Bronchial epithelial cell (primary cell): ENCODE results near the gene DMRT1. TPM values are rescaled to one million over a fixed set of nuclear protein-coding genes. Genes with fewer than 3 reads are reported as not detected.

Source experiments
- DNase-seq: peaks from one replicate; pipeline ENCODE4 v3.0.0-alpha.2; 2010; ENCODE audit warnings: low read depth
- FAIRE-seq: peaks from 2 replicates; lab custom pipeline; 2011; peaks lifted over from hg19 to GRCh38; lab: Jason Lieb, UNC
- H3K27me3 ChIP-seq: 2 replicates; pipeline ENCODE4 v1.5.1; 2011; ENCODE audit warnings: low read length; ENCODE audit not compliant: control insufficient read depth, insufficient read depth
- H3K36me3 ChIP-seq: 2 replicates; pipeline ENCODE4 v1.5.1; 2011; ENCODE audit warnings: low read length; ENCODE audit not compliant: control insufficient read depth, insufficient read depth
- H3K4me3 ChIP-seq: 2 replicates; pipeline ENCODE4 v1.5.1; 2011; ENCODE audit warnings: mild to moderate bottlenecking, low read depth, low read length, control low read depth
- total RNA-seq: library from RNA; depleted of rRNA; stranded (reverse); fragments of >200 nt; gene quantifications from 2 replicates; pipeline ENCODE4 v1.2.1, GENCODE V29; 2014
- TF ChIP-seq, protein P1 (sequence below): IDR thresholded peaks from 2 replicates; pipeline ENCODE4 v1.5.1; 2011; ENCODE audit warnings: mild to moderate bottlenecking, moderate library complexity, low read length, control low read depth, inconsistent platforms; ENCODE audit not compliant: insufficient read depth, severe bottlenecking

The DMRT1 gene
- total RNA-seq, 1 donor from 2014 or later, result not detected

DNA sequence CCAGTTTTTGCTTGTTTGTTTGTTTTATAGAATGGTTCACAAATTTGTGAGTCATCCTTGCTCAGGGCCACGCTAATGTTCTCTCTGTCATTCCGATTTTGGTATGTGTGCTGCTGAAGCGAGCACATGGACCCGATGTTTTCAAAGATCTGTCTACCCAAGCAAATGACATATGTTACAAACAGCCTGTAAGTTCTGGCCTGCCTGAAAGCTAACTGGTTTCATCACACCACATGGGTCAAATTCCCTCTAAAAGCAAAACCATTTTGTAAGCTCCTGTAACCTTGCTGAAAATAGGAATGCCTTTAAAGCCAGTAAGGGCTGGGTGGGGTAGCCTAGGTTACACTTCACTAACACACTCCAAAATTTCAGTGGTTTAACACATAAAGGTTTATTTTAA is 160.3 kb downstream of the DMRT1 start:
- FAIRE-seq (no peak), DNase-seq (peak; percentile 48)
- TF ChIP-seq, protein P1, sequence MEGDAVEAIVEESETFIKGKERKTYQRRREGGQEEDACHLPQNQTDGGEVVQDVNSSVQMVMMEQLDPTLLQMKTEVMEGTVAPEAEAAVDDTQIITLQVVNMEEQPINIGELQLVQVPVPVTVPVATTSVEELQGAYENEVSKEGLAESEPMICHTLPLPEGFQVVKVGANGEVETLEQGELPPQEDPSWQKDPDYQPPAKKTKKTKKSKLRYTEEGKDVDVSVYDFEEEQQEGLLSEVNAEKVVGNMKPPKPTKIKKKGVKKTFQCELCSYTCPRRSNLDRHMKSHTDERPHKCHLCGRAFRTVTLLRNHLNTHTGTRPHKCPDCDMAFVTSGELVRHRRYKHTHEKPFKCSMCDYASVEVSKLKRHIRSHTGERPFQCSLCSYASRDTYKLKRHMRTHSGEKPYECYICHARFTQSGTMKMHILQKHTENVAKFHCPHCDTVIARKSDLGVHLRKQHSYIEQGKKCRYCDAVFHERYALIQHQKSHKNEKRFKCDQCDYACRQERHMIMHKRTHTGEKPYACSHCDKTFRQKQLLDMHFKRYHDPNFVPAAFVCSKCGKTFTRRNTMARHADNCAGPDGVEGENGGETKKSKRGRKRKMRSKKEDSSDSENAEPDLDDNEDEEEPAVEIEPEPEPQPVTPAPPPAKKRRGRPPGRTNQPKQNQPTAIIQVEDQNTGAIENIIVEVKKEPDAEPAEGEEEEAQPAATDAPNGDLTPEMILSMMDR, result no peak
- Histone ChIP-seq H3K27me3 (no peaks in the 10 kb centered on the region), H3K4me3 (no peak overlapping the region), H3K36me3 (no peaks in the 10 kb centered on the region)

DNA sequence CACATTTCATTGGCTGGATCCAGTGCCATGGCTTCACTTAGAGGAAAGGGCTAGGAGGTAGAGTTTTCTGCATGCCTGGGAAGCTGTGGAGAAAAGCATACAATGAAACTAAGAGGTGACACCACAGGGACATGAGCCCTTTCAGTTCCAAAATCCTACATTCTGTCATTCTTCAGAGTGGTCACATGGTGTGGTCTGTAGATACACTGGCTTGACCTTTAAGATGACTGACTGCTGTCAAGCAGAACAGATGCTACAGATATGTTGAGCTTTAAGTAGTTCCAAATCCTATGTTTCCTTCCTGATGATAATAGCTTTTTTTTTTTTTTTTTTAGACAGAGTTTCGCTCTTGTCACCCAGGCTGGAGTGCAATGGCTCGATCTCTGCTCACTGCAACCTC is 161.2 kb downstream of the DMRT1 start:
- Histone ChIP-seq H3K36me3 (no peaks in the 10 kb centered on the region), H3K27me3 (no peaks in the 10 kb centered on the region), H3K4me3 (no peak overlapping the region)
- TF ChIP-seq, protein P1, result no peak
- no peak for FAIRE-seq
- no peak for DNase-seq

DNA sequence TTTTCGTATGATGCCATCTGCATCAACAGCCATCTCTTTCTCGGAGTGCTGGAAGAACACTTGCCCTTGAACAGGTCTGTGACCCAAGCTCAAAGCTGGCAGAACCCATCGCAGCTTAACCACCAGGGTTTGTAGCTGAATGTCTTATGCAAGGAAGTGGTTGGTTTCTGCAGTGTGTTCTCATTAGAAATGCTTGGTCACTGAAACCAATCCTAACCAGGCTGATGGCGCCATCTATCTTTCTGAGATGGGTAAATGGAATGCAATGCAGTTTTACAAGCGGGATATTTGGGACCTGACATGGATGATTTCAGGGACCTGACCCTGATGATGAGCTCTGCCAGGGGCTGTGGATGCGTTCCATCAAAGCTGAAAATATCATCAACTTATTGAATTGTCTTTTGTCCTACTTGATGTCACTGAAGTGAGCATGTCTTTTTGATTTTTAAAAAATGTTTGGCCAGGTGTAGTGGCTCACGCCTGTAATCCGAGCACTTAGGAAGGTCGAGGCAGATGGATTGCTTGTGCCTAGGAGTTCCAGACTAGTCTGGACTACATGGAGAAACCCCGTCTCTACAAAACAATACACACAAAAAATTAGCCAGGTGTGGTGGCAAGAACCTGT is 163.7 kb downstream of the DMRT1 start:
- DNase-seq (peak; percentile 69), FAIRE-seq (peak; percentile 18)
- TF ChIP-seq, protein P1, result peak; percentile 73
- Histone ChIP-seq H3K4me3 (no peak overlapping the region), H3K27me3 (no peaks in the 10 kb centered on the region), H3K36me3 (no peaks in the 10 kb centered on the region)

DNA sequence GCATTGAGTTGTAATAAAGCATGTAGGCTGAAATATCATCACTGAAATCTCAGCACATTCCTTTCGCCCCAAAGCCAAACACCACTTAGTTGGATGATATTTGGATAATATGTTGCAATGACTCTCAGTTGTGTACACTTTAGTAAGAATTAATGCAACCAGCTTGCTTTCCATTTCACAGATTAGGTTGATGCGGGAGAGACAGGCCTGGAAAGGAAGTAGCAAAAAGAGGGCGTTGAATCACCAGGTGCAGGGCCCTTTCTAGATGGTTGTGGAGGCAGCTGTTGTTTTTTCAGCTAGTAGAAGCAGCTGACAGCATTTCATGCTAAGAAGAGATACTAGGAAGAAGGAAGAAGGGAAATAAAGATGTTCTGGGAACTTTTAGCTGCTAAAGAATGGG is 165.8 kb downstream of the DMRT1 start:
- no peaks in the 10 kb centered on the region for H3K27me3 ChIP-seq
- FAIRE-seq, result no peak
- no peak for DNase-seq
- no peak overlapping the region for H3K4me3 ChIP-seq
- TF ChIP-seq, protein P1, result no peak
- no peaks in the 10 kb centered on the region for H3K36me3 ChIP-seq

- TF ChIP-seq, protein P1, result no peak
- FAIRE-seq (no peak), DNase-seq (peak; percentile 69)
These were observed 166.7 kb downstream of the DMRT1 start for GRCh38 chr9:1008216-1008615.

DNA sequence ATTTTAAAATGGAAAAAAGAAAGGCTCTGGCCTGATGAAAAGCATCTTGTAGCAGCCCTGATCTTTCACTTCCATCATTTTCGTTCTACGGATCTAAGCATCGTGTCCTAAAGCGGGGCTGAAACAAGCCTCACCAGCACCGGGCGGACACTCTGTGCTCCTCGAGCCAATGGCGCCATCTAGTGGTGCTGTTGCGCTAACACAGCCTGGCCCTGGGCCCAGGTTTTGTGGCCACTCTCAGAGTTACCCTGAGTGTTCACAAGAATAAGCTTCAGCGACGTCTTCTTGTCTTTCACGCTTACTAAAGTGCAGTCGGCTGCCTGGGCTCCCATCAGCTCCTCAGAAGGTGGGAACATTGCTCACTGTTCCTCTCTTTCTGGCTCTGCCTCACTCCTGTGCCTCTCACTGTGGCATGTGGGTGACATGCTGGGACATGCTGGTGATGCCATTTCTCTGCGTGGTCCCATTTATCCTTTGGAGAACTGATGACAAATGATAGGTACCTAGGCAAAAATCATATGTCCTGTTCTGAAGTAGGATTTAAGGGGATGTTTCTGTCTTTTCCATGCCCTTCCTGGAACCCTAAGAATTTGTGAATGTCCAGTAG is 167.7 kb downstream of the DMRT1 start:
- no peak for FAIRE-seq
- DNase-seq, result peak; percentile 74
- no peak overlapping the region for H3K4me3 ChIP-seq
- TF ChIP-seq, protein P1, result peak; percentile 97
- H3K27me3 ChIP-seq, result no peaks in the 10 kb centered on the region
- H3K36me3 ChIP-seq, result no peaks in the 10 kb centered on the region

More at GRCh38 chr9:1008216-1008615, 166.7 kb downstream of the DMRT1 start:
- no peaks in the 10 kb centered on the region for H3K27me3 ChIP-seq
- H3K4me3 ChIP-seq, result no peak overlapping the region
- H3K36me3 ChIP-seq, result no peaks in the 10 kb centered on the region
